ENCODE results near the gene KAT7.

KAT7 gene

GRCh38 chr17:49870298-49870697 is 81.8 kb downstream of the KAT7 start:
- H3K4me3 ChIP-seq (ENCODE audit: low read depth, low read length): no peak overlapping the region
- no peak for TF ChIP-seq CTCF (IDR thresholded peaks at IDR 0.05; ENCODE audit: borderline replicate concordance, insufficient read depth, low read depth, low read length)

GRCh38 chr17:49871211-49871610 is 82.7 kb downstream of the KAT7 start:
- no peak overlapping the region for H3K4me3 ChIP-seq (ENCODE audit: low read depth, low read length)
- TF ChIP-seq CTCF (IDR thresholded peaks at IDR 0.05; ENCODE audit: borderline replicate concordance, insufficient read depth, low read depth, low read length): no peak

- no peak for TF ChIP-seq CTCF (IDR thresholded peaks at IDR 0.05; ENCODE audit: borderline replicate concordance, insufficient read depth, low read depth, low read length)
Measured at GRCh38 chr17:49872754-49873377, 84.4 kb downstream of the KAT7 start.

GRCh38 chr17:49873466-49873865 is 85.0 kb downstream of the KAT7 start:
- no peak overlapping the region for H3K4me3 ChIP-seq (ENCODE audit: low read depth, low read length)
- TF ChIP-seq CTCF (IDR thresholded peaks at IDR 0.05; ENCODE audit: borderline replicate concordance, insufficient read depth, low read depth, low read length): no peak

More at GRCh38 chr17:49872754-49873377, 84.4 kb downstream of the KAT7 start:
- H3K4me3 ChIP-seq (ENCODE audit: low read depth, low read length): no peak overlapping the region

GRCh38 chr17:49873926-49874325 is 85.4 kb downstream of the KAT7 start:
- TF ChIP-seq CTCF (IDR thresholded peaks at IDR 0.05; ENCODE audit: borderline replicate concordance, insufficient read depth, low read depth, low read length): no peak
- no peak overlapping the region for H3K4me3 ChIP-seq (ENCODE audit: low read depth, low read length)

GRCh38 chr17:49874911-49875310 is 86.4 kb downstream of the KAT7 start:
- no peak overlapping the region for H3K4me3 ChIP-seq (ENCODE audit: low read depth, low read length)
- no peak for TF ChIP-seq CTCF (IDR thresholded peaks at IDR 0.05; ENCODE audit: borderline replicate concordance, insufficient read depth, low read depth, low read length)

- H3K4me3 ChIP-seq (ENCODE audit: low read depth, low read length): no peak overlapping the region
- TF ChIP-seq CTCF (IDR thresholded peaks at IDR 0.05; ENCODE audit: borderline replicate concordance, insufficient read depth, low read depth, low read length): no peak
Measured at GRCh38 chr17:49875685-49876084, 87.2 kb downstream of the KAT7 start.
